ENCODE data around the gene SRPRB.
A peak's percentile ranks its signal among the peaks of the same experiment; 100 is the strongest.
"Not testable (repeated sequence)": the region's sequence is repeated elsewhere in the genome, so short reads cannot be mapped to it uniquely, and the experiment has no call there.

The SRPRB gene

GRCh38 chr3:133779626-133780203 is 25.9 kb upstream of the SRPRB start:
- DNase-seq: no peak

GRCh38 chr3:133780756-133781155 is 24.9 kb upstream of the SRPRB start:
- DNase-seq: not testable (repeated sequence)

GRCh38 chr3:133781570-133781969 is 24.0 kb upstream of the SRPRB start:
- DNase-seq: no peak

GRCh38 chr3:133782454-133782853 is 23.2 kb upstream of the SRPRB start:
- DNase-seq: no peak

DNA sequence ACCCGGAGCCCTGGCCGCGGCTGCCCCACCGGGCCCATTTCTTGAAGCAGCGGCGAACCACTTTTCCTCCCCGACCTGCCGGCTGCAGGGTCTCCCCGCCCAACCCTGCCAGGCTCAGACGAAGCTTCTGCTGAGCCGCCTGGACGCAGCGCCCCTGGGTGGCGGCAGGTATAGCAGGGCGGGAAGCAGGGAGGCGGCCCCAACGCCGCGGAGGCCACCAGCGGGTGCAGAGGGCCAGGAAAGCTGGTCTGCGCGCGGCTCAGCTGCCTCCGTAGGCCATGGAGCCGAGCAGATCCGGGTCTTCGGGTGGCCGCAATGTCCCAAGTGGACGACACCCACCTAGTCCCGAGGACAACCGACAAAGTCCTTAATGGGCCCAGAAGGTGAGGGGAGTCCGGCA is 21.9 kb upstream of the SRPRB start:
- DNase-seq: no peak

- no peak for DNase-seq
These were observed 17.6 kb upstream of the SRPRB start for GRCh38 chr3:133788024-133788423.

DNA sequence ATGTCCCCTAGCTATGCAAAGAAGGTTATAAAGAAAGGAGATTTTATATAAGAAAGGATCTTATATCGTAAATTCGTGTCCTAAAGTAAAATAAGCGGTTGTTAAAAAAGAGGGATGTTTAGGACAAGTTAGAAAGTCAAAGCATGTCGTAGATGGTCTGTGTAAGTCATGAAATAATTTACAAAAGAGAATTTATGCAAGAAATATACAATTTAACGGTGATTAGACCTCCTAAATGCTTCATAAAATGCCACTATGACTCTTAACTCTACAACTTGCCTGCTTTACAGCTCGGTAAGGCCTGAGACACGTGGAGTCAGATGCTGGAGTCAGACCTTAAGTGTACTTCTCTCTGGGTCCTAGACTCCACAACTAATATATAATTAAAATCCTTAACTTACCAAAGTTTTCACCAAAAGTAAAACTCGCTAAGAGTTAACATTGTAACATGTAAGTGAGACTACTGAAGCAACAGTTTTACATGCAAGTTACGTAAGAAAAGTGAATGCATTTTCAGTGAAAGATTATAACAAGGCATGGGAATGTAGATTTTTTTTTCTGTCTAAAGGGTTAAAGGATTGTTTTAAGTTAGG is 13.3 kb upstream of the SRPRB start:
- no peak for DNase-seq

DNA sequence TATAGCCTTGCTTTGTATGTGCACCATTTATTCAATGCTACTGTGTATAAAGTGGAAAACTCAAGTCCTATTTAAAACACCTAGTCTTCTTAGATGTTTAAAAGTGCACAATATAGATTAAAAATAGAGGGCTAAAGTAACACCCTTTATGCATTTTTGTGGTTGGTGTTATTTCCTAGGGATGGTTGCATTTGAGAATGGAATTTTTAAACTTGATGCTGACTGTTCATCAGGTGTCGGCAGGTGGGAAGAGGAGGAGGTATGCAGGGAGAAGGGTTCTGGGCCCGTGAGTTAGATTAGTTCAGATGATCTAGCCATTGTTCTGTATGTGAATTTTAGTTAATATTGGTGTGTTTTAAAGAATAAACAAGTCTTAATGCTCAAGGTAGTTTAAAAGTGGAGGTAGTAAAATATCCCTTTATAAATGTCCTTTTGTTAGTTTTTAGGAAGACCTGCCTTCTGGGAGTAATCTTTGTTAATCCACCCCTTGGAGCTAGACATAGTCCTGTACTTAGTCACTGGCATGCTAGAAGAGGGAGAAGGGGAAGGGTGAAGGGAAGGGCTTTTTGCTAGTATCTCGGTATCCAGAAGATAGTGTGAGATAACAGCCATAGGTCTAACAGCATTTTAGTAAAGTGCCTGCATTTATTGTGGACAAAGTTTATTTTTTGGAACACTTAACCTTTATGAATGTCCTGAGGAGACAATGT is 8.1 kb upstream of the SRPRB start:
- DNase-seq: no peak

DNA sequence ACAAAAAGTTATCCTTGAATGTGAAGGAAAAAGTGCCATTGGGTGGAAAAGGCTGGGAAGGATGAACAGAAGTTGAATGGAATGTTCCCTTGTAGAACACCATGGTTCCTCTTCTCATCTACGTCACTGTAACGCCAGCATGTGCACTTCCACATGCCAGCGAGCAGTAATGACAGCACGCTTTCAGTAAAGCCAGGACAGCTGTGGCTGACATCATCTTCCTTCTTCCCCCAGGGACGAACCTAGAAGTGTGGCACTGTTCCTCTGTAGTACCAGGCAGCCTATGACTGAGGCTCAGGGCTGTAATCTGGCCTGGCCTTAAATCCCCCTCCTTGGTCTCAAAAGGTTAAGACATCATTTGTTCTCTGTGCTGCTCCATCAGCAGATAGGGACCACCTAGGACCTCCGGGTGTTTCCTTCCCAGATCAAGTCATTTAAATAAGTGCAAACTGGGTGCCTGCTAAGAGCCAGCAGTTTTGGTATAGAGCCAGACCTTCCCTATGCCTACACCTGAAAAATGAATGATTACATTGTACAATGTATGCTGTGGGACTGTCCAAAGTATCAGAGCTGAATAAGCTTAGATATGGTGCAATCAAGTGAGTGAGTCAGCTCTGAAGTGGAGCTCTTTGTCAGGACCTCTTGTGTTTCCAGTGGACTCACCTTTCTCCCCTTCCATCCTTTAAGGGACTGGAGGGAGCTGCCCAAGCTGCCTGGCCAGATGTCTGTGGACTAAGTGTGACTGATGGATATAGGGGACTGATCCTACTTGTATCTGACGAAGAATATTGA is 5.6 kb upstream of the SRPRB start:
- DNase-seq: no peak

GRCh38 chr3:133803469-133803868 is 2.1 kb upstream of the SRPRB start:
- DNase-seq: no peak

DNA sequence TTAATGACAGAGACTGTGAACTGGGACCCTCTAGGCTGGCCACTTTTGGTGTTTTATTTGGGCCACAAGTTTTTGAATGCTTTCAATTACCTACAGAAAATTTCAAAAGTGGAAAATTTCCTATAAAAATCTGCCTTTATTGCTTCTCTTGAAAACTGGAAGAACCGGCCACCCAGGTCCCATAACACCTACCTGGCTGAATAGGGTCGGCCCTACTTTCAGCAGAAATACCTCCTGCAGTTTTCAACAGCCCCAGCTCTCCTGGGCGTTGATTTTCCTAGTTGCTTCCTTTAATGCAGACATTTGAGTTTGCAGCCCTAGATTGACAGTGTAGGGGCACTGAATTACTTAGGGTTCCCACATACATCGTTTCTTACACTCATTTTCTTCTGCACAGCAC is 719 bp upstream of the SRPRB start:
- DNase-seq: no peak

GRCh38 chr3:133805384-133805701 is 272 bp upstream of the SRPRB start:
- no peak for DNase-seq

- DNase-seq: no peak
These were observed 7.3 kb downstream of the SRPRB start for GRCh38 chr3:133812872-133813271.

DNA sequence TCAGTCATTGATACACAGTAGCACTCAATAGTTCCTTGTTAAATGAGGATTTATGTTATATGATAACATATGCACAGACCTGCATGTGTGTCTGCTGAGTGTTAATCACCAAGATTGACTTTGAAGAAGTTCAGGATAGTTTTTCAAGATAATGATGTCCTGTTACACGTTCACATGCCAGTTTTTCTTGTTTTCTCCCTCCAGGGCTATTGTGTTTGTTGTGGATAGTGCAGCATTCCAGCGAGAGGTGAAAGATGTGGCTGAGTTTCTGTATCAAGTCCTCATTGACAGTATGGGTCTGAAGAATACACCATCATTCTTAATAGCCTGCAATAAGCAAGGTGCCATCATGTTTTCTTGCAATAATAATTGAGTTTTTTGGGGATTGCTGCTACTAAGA is 9.8 kb downstream of the SRPRB start:
- DNase-seq: no peak

DNA sequence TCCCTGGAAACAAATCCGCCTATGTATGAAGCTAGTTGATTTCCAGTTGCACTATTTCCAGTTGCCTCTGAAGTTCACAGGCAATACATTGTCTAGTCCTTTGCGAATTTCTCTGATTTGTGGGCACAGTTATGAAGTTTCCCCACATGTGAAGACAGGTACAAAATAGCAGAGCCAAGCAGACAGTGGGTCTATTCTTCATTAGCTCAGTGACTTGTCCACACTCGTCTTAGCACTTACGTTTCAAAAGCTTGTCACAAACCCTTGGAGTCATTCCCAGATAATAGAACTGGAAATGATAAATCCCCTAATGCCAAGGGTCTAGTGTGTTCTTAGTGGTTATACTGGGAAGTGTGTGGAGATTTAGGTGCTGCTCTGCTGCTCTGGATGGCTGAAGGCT is 14.5 kb downstream of the SRPRB start:
- no peak for DNase-seq

GRCh38 chr3:133820889-133821675 is 15.5 kb downstream of the SRPRB start:
- no peak for DNase-seq

GRCh38 chr3:133821767-133822638 is 16.4 kb downstream of the SRPRB start:
- DNase-seq: peak; percentile 22

DNA sequence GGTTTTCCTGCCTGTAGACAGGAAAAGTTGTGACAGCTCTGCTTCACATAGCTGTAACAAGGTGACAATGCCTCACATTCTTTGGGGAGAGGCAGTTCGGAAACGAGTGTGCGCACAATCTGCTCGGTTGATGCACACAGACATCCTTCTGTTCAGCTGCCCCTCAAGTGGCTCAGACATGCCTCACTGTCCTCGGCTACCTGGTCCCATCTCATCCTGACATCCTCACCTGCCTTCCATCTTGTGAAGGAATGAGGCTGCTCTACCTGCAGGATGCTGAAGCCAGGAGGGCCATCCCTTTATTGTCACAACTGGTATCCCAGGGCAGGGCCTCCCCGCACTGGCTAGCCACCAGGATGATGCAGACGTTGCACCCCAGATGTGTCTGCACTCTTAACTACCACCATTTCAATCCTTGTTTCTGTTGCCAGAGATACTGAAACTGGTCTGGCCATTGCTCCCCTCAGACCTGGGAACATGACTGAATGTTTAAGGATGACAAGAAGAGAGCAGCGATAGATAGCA is 19.4 kb downstream of the SRPRB start:
- no peak for DNase-seq

DNA sequence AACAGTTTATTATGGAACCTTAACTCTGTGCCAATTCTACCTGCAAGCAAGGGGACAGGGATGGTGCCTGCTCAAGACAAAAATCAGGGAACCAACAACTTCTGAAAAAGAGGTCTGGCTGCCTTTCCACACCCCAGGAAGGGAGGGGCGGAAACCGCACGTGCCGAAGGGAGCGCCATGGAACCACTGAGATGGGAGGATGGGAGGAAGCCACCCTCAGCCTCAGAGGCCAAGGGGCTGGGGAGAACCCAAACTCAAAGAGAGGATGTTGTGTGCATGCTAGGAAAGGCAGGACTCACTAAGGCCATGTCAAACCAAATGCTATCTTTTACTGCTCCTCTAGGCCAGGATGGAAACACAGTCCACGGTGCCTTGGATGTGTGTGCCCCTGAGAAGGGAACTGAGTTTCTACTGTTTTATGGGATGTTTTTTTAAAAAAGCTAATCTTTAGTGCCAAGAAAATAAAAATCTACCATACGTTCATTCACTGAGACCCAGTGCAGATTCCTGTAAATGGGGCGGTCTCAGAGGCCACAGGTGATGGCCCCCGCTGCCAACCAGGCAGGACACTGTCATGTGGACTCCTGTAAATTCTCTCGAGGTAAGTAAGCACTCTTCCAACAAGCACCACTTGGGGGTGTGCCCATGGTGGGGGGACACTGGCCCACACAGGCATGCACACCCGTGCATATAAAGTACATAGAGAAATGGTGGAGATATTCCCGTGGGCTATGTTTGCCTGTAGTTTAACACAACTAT is 20.5 kb downstream of the SRPRB start:
- DNase-seq: no peak

DNA sequence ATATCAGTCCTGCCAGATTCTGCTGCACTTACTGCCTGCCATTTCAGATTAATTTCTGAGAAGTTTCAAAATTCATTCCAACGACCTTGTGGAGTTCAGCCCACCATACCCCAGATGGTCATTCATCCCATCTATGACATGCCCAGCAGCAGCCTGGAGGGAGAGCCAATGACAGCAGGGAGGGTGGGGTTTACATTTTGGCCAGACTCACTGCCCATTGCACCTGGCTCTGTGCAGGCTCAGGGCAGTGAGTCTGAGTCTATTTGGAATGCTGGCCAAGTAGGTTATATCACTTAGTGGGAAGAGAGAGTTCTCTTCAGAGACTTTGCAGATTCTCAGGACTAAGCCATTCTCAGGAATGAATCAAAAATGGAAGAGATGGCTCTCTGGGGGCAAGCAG is 21.5 kb downstream of the SRPRB start:
- DNase-seq: no peak

DNA sequence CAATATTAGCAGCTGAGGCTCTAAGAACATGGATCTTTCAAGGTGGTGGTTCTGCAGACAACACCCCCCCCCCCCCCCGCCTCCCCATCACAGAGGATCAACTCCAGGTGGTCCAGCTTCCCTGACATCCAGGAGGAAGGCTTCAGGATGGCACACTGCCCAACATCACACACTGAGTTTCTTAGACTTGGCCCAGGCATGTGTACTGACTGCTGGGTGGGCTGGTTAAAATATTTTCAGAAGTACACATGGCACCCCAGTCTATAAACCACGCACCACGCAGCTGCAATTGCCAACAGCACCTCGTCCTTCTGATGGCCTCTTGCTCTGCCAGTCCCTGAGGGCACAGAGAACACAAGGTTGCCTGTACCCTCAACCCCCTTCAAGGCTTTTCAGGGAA is 22.1 kb downstream of the SRPRB start:
- DNase-seq: no peak
